Muscle of leg (tissue), 11 donors: ENCODE results near the gene DAB1. TPM values are rescaled to one million over a fixed set of nuclear protein-coding genes. Genes with fewer than 3 reads are reported as not detected.

Source experiments
- DNase-seq: peaks from one replicate; pipeline ENCODE4 v3.0.0; 2013
- H3K27ac ChIP-seq: one replicate; pipeline ENCODE4 v1.5.1; 2013; ENCODE audit warnings: mild to moderate bottlenecking, low read length, control low read depth
- H3K27me3 ChIP-seq: one replicate; pipeline ENCODE4 v1.6.1; 2013; ENCODE audit warnings: low read length; ENCODE audit not compliant: control insufficient read depth, insufficient read depth
- H3K36me3 ChIP-seq: one replicate; pipeline ENCODE4 v1.6.1; 2013; ENCODE audit warnings: low read length; ENCODE audit not compliant: control insufficient read depth, insufficient read depth
- H3K4me1 ChIP-seq: one replicate; pipeline ENCODE4 v1.6.1; 2013; ENCODE audit warnings: low read length; ENCODE audit not compliant: control insufficient read depth, insufficient read depth
- H3K4me3 ChIP-seq: one replicate; pipeline ENCODE4 v1.5.1; 2013; ENCODE audit warnings: low read length, control low read depth
- H3K9me3 ChIP-seq: replicated peaks from 2 replicates; pipeline ENCODE4 v1.6.1; 2013; ENCODE audit warnings: low read depth, low read length; ENCODE audit not compliant: control insufficient read depth
- WGBS: methylation state at CpG from one replicate; pipeline ENCODE4 v1.1.5; 2013; ENCODE audit warnings: missing lambda C conversion rate; ENCODE audit not compliant: insufficient coverage; 5-methylcytosine and 5-hydroxymethylcytosine counted together
- polyA plus RNA-seq, 8 donors: library from polyadenylated mRNA; unstranded; fragments of 120-200 nt; gene quantifications; one replicate each; pipeline versions ENCODE4 v1.2.1 to v1.2.3, GENCODE V29; 2013; ENCODE audit warnings: inconsistent platforms in 1 of 8, low replicate concordance in 1 of 8; ENCODE audit not compliant: insufficient read length in 8 of 8, insufficient read depth in 1 of 8
- total RNA-seq: library from RNA; stranded (reverse); fragments of 120-200 nt; gene quantifications from one replicate; pipeline ENCODE4 v1.2.4, GENCODE V29; 2013

Gene DAB1
- total and polyA plus RNA-seq, 9 donors = 1.1 to 8.1 (median 2.6) TPM

- no peaks in the 10 kb centered on the region for H3K27me3 ChIP-seq
- no peak overlapping the region for H3K27ac ChIP-seq
- DNase-seq = no peak
- H3K4me3 ChIP-seq = no peak overlapping the region
- WGBS = no CpG with 5 or more reads among the region's 6 CpGs
- no peaks in the 10 kb centered on the region for H3K9me3 ChIP-seq
- H3K4me1 ChIP-seq = no peaks in the 10 kb centered on the region
- no peaks in the 10 kb centered on the region for H3K36me3 ChIP-seq
Measured at GRCh38 chr1:57218487-57219079, 205.3 kb downstream of the DAB1 start.

GRCh38 chr1:57217905-57218304, 206.0 kb downstream of the DAB1 start:
- Histone ChIP-seq H3K9me3 (no peaks in the 10 kb centered on the region), H3K27me3 (no peaks in the 10 kb centered on the region), H3K27ac (no peak overlapping the region), H3K4me1 (no peaks in the 10 kb centered on the region), H3K4me3 (no peak overlapping the region), H3K36me3 (no peaks in the 10 kb centered on the region)
- no peak for DNase-seq
- WGBS = 97% methylated on average over 4 of the region's 7 CpGs

- Histone ChIP-seq H3K27ac (no peak overlapping the region), H3K27me3 (no peaks in the 10 kb centered on the region), H3K4me3 (no peak overlapping the region), H3K9me3 (no peaks in the 10 kb centered on the region), H3K36me3 (no peaks in the 10 kb centered on the region), H3K4me1 (no peaks in the 10 kb centered on the region)
- 55% methylated on average over 3 of the region's 5 CpGs for WGBS
- no peak for DNase-seq
Measured at GRCh38 chr1:57214951-57215575, 208.8 kb downstream of the DAB1 start.

- WGBS = 73% methylated on average over 2 of the region's 2 CpGs
- no peaks in the 10 kb centered on the region for H3K36me3 ChIP-seq
- H3K27me3 ChIP-seq = no peaks in the 10 kb centered on the region
- DNase-seq = no peak
- H3K27ac ChIP-seq = no peak overlapping the region
- no peaks in the 10 kb centered on the region for H3K9me3 ChIP-seq
- H3K4me1 ChIP-seq = no peaks in the 10 kb centered on the region
- H3K4me3 ChIP-seq = no peak overlapping the region
Measured at GRCh38 chr1:57210881-57211280, 213.0 kb downstream of the DAB1 start.

GRCh38 chr1:57209495-57209894, 214.4 kb downstream of the DAB1 start:
- WGBS = no CpG with 5 or more reads among the region's 1 CpG
- Histone ChIP-seq H3K27ac (no peak overlapping the region), H3K36me3 (no peaks in the 10 kb centered on the region), H3K27me3 (no peaks in the 10 kb centered on the region), H3K4me1 (no peaks in the 10 kb centered on the region), H3K9me3 (no peaks in the 10 kb centered on the region), H3K4me3 (no peak overlapping the region)
- no peak for DNase-seq

- Histone ChIP-seq H3K27me3 (no peaks in the 10 kb centered on the region), H3K27ac (no peak overlapping the region), H3K4me1 (no peaks in the 10 kb centered on the region), H3K9me3 (no peaks in the 10 kb centered on the region), H3K36me3 (no peaks in the 10 kb centered on the region), H3K4me3 (no peak overlapping the region)
- no peak for DNase-seq
- 80% methylated on average over 1 of the region's 1 CpG for WGBS
Measured at GRCh38 chr1:57208741-57209302, 215.0 kb downstream of the DAB1 start.

GRCh38 chr1:57206038-57206437, 217.8 kb downstream of the DAB1 start:
- Histone ChIP-seq H3K27ac (no peak overlapping the region), H3K4me1 (no peaks in the 10 kb centered on the region), H3K36me3 (no peaks in the 10 kb centered on the region), H3K27me3 (no peaks in the 10 kb centered on the region), H3K9me3 (no peaks in the 10 kb centered on the region), H3K4me3 (no peak overlapping the region)
- no peak for DNase-seq

- 83% methylated on average over 1 of the region's 5 CpGs for WGBS
- Histone ChIP-seq H3K4me1 (no peaks in the 10 kb centered on the region), H3K9me3 (no peaks in the 10 kb centered on the region), H3K36me3 (no peaks in the 10 kb centered on the region), H3K27me3 (no peaks in the 10 kb centered on the region), H3K27ac (no peak overlapping the region), H3K4me3 (no peak overlapping the region)
- DNase-seq = no peak
Measured at GRCh38 chr1:57204942-57205787, 218.7 kb downstream of the DAB1 start.

- WGBS = no CpG with 5 or more reads among the region's 3 CpGs
- Histone ChIP-seq H3K9me3 (no peaks in the 10 kb centered on the region), H3K4me3 (no peak overlapping the region), H3K4me1 (no peaks in the 10 kb centered on the region), H3K36me3 (no peaks in the 10 kb centered on the region), H3K27ac (no peak overlapping the region), H3K27me3 (no peaks in the 10 kb centered on the region)
- DNase-seq = no peak
Measured at GRCh38 chr1:57204091-57204490, 219.8 kb downstream of the DAB1 start.

GRCh38 chr1:57202241-57202640, 221.6 kb downstream of the DAB1 start:
- Histone ChIP-seq H3K4me3 (no peak overlapping the region), H3K27ac (no peak overlapping the region), H3K36me3 (no peaks in the 10 kb centered on the region), H3K27me3 (no peaks in the 10 kb centered on the region), H3K9me3 (no peaks in the 10 kb centered on the region), H3K4me1 (no peaks in the 10 kb centered on the region)
- DNase-seq = no peak
- no CpG with 5 or more reads among the region's 2 CpGs for WGBS
